Hindlimb muscle (tissue), 1 donor: Measurements from ENCODE around the gene ERCC1. TPM values are rescaled to one million over a fixed set of nuclear protein-coding genes. Genes with fewer than 3 reads are reported as not detected.
A peak's percentile ranks its signal among the peaks of the same experiment; 100 is the strongest.
"Not testable (repeated sequence)": the region's sequence is repeated elsewhere in the genome, so short reads cannot be mapped to it uniquely, and the experiment has no call there.

Experiments used
- DNase-seq: peaks from one replicate; pipeline ENCODE4 v3.0.0-alpha.2; 2013
- polyA plus RNA-seq: library from polyadenylated mRNA; unstranded; fragments of 120-200 nt; gene quantifications from one replicate; pipeline ENCODE4 v1.2.1, GENCODE V29; 2013; ENCODE audit not compliant: insufficient read length

Gene ERCC1
- polyA plus RNA-seq, 1 donor = 85.9 TPM

DNA sequence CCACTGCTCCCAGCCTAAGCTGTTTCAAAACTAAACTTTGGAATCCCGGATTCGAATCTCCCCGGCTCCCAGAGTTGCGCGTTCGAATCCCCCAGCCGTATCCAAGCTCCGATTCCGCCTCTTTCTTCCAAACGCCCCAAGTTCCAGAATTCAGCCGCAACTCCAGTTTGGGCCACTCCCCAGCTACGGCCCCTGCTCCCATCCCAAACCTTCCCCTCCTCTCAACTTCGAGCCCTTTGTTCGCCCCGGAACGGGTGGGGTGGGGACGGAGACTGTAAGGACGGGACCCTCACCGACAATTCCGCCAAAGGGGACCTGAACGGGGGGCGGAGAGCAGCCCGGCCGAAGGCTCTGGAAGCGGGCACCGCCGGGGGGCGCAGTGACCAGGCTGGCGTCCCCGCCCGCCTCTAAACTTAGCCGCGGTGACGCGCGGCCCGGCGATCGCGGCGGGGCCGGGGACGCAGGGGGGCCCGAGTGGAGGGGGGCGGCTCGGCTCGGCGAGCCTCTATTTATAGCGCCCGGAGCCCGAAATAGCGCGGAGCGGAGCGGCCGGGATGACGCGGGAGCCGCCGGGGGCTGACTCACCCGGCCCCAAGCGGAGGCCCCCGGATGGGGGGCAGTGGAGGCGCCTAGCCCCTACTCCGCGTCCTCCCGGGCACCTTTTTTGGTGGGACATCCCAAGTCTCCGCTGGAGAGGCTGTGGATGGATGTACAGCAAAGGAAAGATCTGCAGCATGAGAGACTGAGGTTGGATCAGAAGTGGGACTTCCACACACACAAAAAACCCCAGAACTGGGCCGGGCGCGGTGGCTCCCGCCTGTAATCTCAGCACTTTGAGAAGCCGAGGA is 4.9 kb upstream of the ERCC1 start:
- DNase-seq = peak; percentile 67

- DNase-seq = no peak
Observed at GRCh38 chr19:45424191-45425058, 708 bp upstream of the ERCC1 start.

- DNase-seq = no peak
Observed at GRCh38 chr19:45423033-45423588, 606 bp downstream of the ERCC1 start.

- no peak for DNase-seq
Observed at GRCh38 chr19:45421947-45422498, 1.7 kb downstream of the ERCC1 start.

DNA sequence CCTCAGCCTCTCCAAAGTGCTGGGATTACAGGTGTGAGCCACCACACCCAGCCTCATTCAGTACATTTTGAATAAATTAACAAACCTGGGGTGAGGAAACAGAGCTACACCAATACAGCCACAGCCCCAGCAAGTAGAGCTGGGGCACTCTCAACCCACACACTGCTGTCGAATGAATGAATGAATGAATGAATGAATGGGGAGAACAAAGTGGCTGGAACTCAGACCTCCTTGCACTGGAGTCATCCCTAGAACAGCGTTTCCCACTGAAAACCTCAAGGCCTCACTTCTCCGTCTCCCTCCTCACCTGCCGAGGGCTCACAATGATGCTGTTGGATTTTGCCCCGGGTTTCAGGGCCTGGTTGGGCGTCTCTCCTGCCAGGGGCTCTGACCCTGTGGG is 2.8 kb downstream of the ERCC1 start:
- no peak for DNase-seq

DNA sequence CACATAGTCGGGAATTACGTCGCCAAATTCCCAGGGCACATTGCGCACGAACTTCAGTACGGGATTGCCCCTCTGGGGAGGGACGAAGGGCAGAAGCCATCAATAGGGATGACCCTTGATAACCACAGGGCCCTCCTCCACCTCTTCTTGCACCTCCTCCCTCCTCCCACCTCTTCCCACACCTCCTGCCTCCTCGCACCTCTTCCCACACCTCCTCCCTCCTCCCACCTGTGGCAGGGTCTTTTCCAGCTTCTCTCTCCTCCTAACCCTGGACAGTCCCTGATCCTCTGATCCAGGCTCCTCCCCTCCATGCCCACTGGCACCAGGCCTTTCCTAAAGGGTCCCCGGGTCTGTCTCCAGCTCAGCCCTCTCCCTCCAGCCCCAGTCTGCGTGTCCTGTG is 3.4 kb downstream of the ERCC1 start:
- DNase-seq = no peak

- DNase-seq = no peak
Observed at GRCh38 chr19:45419895-45420294, 3.8 kb downstream of the ERCC1 start.

DNA sequence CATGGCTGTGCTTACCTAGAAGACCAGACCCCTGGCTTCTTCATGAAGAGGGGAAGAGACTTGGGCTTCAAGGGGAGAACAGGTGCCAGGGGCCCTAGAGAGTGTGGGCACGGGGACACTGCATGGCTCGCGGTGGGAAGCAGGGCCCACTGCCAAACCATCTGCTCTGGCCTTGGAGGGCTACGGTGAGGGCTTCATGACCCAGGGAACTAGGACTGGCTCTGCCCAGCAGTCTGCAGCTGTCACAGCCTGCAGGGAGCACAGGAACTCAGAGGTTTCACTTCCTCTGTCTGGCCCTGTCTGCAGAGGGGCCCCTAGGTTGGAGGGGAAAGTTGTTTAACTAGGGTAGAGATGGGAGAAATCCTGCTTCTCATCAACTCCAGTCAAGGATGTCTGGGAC is 4.3 kb downstream of the ERCC1 start:
- DNase-seq = no peak

DNA sequence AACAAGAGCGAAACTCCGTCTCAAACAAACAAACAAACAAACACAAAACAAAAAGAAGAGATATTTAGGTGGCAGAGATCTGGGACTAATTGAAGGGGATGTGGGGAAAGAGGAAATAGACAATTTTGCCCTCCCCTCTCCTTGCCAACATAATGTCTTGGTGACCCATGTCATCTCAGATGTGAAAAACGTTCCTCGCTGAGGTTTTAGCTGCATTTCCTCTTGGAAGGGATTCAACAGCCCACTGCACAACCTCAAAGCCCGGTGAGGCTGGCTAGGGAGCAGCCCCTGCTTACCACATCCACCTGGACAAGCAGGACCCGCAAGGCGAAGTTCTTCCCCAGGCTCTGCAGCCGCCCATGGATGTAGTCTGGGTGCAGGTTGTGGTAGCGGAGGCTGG is 4.9 kb downstream of the ERCC1 start:
- DNase-seq = no peak

GRCh38 chr19:45417151-45417550 is 6.6 kb downstream of the ERCC1 start:
- DNase-seq = no peak

GRCh38 chr19:45414468-45414867 is 9.2 kb downstream of the ERCC1 start:
- DNase-seq = no peak

DNA sequence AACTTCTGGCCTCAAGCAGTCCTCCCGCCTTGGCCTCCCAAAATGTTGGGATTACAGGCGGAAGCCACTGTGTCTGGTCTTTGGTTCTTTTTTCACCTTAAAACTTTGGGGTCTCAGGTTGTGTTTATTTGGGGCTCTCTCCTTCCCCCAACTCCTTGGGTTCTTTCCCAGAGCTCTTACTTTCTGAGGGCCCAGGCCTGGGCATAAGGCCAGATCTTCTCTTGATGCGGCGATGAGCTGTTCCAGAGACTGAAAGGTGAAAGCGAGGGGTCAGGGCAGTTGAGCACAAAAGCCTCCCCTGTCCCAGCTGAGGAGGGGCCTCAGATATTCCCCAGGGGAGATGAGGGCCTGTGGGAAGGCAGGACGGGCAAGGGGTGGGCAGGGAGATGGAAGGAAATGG is 10.2 kb downstream of the ERCC1 start:
- no peak for DNase-seq

GRCh38 chr19:45410330-45410729 is 13.4 kb downstream of the ERCC1 start:
- not testable (repeated sequence) for DNase-seq

DNA sequence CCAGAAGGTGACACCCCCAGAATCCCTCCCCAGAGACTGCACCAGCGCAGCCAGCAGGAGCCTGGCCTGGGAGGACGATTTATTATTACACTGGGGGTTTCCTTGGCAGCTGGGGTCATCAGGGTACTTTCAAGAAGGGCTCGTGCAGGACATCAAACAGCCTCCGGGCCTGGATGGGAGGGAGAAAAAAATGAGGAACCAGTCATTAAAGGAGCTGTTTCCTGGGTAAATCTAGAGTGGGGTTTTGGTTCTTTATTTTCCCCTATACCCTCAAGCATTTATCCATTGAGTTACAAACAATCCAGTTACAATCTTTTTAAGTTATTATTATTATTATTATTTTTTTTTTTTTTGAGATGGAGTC is 14.2 kb downstream of the ERCC1 start:
- no peak for DNase-seq

DNA sequence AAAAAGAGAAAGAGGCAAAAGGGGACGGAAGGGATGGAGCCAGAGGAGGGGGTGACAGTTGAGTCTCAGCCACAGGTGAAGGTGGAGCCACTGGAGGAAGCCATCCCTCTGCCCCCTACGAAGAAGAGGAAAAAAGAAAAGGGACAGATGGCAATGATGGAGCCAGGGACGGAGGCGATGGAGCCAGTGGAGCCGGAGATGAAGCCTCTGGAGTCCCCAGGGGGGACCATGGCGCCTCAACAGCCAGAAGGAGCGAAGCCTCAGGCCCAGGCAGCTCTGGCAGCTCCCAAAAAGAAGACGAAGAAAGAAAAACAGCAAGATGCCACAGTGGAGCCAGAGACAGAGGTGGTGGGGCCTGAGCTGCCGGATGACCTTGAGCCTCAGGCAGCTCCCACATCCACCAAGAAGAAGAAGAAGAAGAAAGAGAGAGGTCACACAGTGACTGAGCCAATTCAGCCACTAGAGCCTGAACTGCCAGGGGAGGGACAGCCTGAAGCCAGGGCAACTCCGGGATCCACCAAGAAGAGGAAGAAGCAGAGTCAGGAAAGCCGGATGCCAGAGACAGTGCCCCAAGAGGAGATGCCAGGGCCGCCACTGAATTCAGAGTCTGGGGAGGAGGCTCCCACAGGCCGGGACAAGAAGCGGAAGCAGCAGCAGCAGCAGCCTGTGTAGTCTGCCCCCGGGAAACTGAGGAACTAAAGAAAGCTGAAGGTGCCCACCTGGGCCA is 14.7 kb downstream of the ERCC1 start:
- DNase-seq = no peak

DNA sequence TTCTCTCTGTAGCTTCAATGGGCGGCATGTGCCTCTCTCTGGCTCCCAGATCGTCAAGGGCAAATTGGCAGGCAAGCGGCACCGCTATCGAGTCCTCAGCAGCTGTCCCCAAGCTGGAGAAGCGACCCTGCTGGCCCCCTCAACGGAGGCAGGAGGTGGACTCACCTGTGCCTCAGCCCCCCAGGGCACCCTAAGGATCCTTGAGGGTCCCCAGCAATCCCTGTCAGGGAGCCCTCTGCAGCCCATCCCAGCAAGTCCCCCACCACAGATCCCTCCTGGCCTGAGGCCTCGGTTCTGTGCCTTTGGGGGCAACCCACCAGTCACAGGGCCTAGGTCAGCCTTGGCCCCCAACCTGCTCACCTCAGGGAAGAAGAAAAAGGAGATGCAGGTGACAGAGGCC is 15.6 kb downstream of the ERCC1 start:
- DNase-seq = no peak

DNA sequence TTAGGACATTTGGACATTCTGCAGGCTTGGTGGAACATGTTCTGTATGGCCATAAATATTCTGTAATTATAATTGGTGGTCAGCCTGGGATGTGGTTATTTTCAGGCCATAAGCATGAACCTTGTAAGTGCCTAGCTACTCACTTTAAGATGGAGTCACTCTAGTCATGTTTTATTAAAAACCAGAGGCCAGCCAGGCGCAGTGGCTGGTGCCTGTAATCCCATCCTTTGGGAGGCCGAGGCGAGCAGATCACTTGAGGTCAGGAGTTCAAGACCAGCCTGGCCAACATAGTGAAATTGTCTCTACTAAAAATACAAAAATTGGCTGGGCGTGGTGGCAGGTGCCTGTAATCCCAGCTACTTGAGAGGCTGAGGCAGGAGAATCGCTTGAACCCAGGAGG is 16.1 kb downstream of the ERCC1 start:
- DNase-seq = not testable (repeated sequence)

DNA sequence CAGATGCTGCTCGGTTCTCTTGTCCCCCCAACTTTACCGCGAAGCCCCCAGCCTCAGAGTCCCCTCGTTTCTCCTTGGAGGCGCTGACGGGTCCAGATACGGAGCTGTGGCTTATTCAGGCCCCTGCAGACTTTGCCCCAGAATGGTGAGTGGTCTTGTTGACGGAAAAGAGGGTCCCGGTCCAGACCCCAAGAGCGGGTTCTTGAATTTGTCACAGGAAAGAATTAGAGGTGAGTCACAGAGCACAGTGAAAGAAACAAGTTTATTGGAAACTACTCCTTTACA is 16.7 kb downstream of the ERCC1 start:
- no peak for DNase-seq

DNA sequence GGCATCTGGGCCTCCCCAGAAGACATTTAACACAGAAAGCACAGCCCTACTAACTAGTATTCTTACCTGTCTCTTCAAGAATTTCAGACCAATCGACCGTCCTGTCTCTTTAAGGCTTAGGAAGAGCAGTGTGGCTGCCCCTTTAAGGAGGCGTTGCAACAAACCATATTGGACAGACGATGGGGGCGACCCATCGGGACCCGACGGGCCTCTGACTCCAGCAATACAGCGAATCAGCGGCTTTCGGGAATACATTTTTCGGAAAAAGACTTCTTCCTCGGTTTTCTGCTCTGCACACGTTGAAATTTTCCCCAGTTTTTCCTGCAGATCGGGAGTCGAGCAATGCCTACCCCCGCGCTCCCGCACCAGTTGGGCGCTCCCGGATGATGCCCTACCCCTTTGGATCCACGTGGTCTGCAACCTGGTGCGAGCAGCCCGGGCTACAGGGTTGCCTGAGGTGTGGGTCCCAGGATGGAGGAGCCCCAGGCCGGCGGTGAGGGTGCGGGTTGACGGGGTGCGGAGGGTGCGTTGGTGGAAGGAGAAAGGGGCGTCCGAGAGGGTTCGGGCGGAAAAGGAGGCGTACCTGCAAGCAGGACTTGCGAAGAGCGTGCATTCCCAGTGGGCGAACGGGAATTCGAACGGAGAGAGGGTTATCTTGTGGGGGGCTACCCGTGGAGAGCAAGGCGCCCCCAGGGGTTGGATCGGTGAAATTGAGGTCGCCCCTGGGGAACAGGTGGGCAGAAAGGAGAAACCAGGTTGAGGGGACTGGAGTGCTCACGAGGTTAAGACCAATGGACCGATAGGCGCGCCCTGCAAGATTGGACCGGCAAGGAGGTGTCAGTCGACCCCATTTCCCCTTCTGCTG is 17.3 kb downstream of the ERCC1 start, which contains the start of gene POLR1G:
Gene POLR1G (plus strand): TSS at position 419 of the 865 bp plus-strand sequence. CDS start 53 bp downstream, at position 472.
- peak; percentile 85 for DNase-seq

DNA sequence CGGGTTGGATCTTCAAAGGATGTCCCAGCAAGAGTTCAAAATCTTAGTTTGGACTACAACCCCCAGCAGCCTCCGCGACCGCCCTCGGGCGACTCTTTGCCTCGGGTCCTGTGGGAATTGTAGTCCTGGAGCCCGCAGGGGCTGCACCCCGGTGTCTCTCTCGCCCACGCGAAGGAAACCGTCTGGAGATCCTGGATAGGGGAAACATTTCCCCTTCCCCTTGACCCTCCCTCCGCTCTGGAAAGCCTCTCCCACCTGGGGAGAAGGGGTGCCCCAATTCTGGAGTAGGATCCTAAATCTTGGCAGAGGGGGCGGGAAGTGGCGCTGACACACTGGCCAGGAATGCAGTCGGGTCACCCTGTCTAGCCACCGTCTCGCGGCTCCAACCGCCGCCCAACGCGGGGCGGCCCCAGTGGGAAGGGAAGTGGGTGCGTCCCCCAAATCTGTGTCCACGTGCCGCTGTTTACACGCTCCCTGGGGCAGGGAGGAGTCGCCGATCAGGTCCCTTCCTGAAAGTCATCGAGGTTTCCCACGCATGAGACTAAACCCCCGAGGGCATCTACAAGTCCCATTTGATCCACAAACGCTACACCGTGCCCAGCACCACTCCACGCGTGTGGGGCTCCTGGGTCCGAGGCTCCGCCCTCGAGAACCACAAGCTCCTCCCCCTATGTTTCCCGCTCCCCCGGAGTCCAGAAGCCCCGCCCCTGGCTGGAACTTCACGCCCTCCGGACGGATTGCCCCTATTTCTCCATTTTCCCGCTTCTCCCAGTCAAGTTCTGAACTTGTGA is 18.1 kb downstream of the ERCC1 start:
- peak; percentile 81 for DNase-seq
